Endothelial cell of umbilical vein (primary cell): ENCODE results near the gene NRAS. TPM values are rescaled to one million over a fixed set of nuclear protein-coding genes. Genes with fewer than 3 reads are reported as not detected.

Source experiments
- BruUV-seq: library from RNA; stranded (reverse); fragments of 400-500 nt; replicated peaks from 2 replicates; lab custom pipeline; 2021; lab: Mats Ljungman, UMichigan
- CTCF ChIA-PET: fragments of 300-600, 350-600 bp; sonication (Branson Sonifier 250); formaldehyde crosslinking; loops from one replicate; lab custom pipeline; 2021; ENCODE audit warnings: antibody characterized with exemption, inconsistent platforms; lab: Charles Lee
- POLR2A ChIA-PET: fragments of 300-600, 350-600 bp; sonication (Branson Sonifier 250); formaldehyde crosslinking; loops from one replicate; lab custom pipeline; 2021; ENCODE audit warnings: antibody characterized with exemption, inconsistent platforms; lab: Charles Lee
- DNase-seq: peaks from one replicate; pipeline ENCODE4 v3.0.0-alpha.2; 2011; ENCODE audit warnings: low read depth, low spot score
- FAIRE-seq: peaks from 2 replicates; lab custom pipeline; 2011; peaks lifted over from hg19 to GRCh38; lab: Jason Lieb, UNC
- H2AFZ ChIP-seq: 2 replicates; pipeline ENCODE4 v1.6.0; 2012; ENCODE audit warnings: low read depth, low read length, control low read depth, inconsistent platforms
- H3K27ac ChIP-seq: 2 replicates; pipeline ENCODE4 v1.5.1; 2011; ENCODE audit warnings: low read depth, mild to moderate bottlenecking, control low read depth, low read length, moderate library complexity; ENCODE audit not compliant: insufficient read depth
- H3K27me3 ChIP-seq, 2 experiments: 2 replicates each; pipeline versions ENCODE4 v1.6.0 to v1.6.1; 2011; ENCODE audit warnings: low read length in 2 of 2, mixed read lengths in 1 of 2; ENCODE audit not compliant: control insufficient read depth in 2 of 2, insufficient read depth in 2 of 2
- H3K36me3 ChIP-seq, 2 experiments: 2 replicates in 1 of 2; 3 replicates in 1 of 2; pipeline ENCODE4 v1.5.1; 2011; ENCODE audit warnings: low read length in 2 of 2, mild to moderate bottlenecking in 1 of 2, moderate library complexity in 1 of 2; ENCODE audit not compliant: control insufficient read depth in 2 of 2, insufficient read depth in 2 of 2; ENCODE audit errors: extremely low read depth in 1 of 2
- H3K4me1 ChIP-seq: 3 replicates; pipeline ENCODE4 v1.5.1; 2011; ENCODE audit warnings: mild to moderate bottlenecking, low read length; ENCODE audit not compliant: control insufficient read depth, insufficient read depth; ENCODE audit errors: extremely low read depth
- H3K4me2 ChIP-seq: 2 replicates; pipeline ENCODE4 v1.6.1; 2011; ENCODE audit warnings: low read length, control low read depth, mixed read lengths; ENCODE audit not compliant: insufficient read depth
- H3K4me3 ChIP-seq, 3 experiments: fragments of 200-600 bp in 1 of 3; sonication (generic), shearing (Covaris generic) in 1 of 3; replicated peaks in 1 of 3; 2 replicates each; pipeline ENCODE4 v1.5.1; 2011 to 2016; ENCODE audit warnings: control low read depth in 3 of 3, low read length in 3 of 3, mild to moderate bottlenecking in 2 of 3, inconsistent platforms in 1 of 3, low read depth in 1 of 3, moderate library complexity in 1 of 3; ENCODE audit not compliant: insufficient read depth in 1 of 3
- H3K79me2 ChIP-seq: 2 replicates; pipeline ENCODE4 v1.6.0; 2012; ENCODE audit warnings: low read length, inconsistent platforms; ENCODE audit not compliant: control insufficient read depth, insufficient read depth
- H3K9ac ChIP-seq: replicated peaks from 2 replicates; pipeline ENCODE3; 2011; ENCODE audit warnings: low read length, control low read depth; ENCODE audit not compliant: insufficient read depth; ENCODE audit errors: extremely low read depth
- H3K9me1 ChIP-seq: replicated peaks from 3 replicates; pipeline ENCODE4 v1.6.0; 2011; ENCODE audit warnings: mild to moderate bottlenecking, low read length; ENCODE audit not compliant: control insufficient read depth, insufficient read depth; ENCODE audit errors: extremely low read depth
- H3K9me3 ChIP-seq: replicated peaks from 2 replicates; pipeline ENCODE4 v1.5.1; 2012; ENCODE audit warnings: low read length, inconsistent platforms; ENCODE audit not compliant: control insufficient read depth, insufficient read depth
- H4K20me1 ChIP-seq: replicated peaks from 2 replicates; pipeline ENCODE3; 2011; ENCODE audit warnings: mild to moderate bottlenecking, low read length; ENCODE audit not compliant: control insufficient read depth, insufficient read depth; ENCODE audit errors: extremely low read depth
- CTCF ChIP-seq, 2 donors: IDR thresholded peaks; 1 replicate in 1 of 2; 2 replicates in 1 of 2; pipeline ENCODE4 v1.5.1; 2011; ENCODE audit warnings: low read length in 2 of 2, mild to moderate bottlenecking in 2 of 2, moderate library complexity in 2 of 2, control low read depth in 1 of 2, inconsistent platforms in 1 of 2, low read depth in 1 of 2; ENCODE audit not compliant: insufficient read depth in 1 of 2; ENCODE audit errors: extremely low read depth in 1 of 2
- EZH2 ChIP-seq: IDR thresholded peaks from 2 replicates; pipeline ENCODE4 v1.6.1; 2012; ENCODE audit warnings: borderline replicate concordance, low read depth, mild to moderate bottlenecking, moderate library complexity, low read length, inconsistent platforms; ENCODE audit not compliant: severe bottlenecking
- FOS ChIP-seq: IDR thresholded peaks from 2 replicates; pipeline ENCODE4 v1.6.1; 2011; ENCODE audit warnings: mild to moderate bottlenecking, low read length, moderate library complexity, borderline replicate concordance; ENCODE audit not compliant: insufficient read depth
- GATA2 ChIP-seq: IDR thresholded peaks from 2 replicates; pipeline ENCODE4 v1.7.0; 2011; ENCODE audit warnings: low read depth, mild to moderate bottlenecking, moderate library complexity, mixed read lengths, low read length; ENCODE audit not compliant: insufficient read length, insufficient read depth
- JUN ChIP-seq: IDR thresholded peaks from 2 replicates; pipeline ENCODE4 v1.6.1; 2011; ENCODE audit warnings: borderline replicate concordance, low read depth; ENCODE audit not compliant: insufficient read length, insufficient read depth
- MAX ChIP-seq: IDR thresholded peaks from 2 replicates; pipeline ENCODE4 v1.6.1; 2011; ENCODE audit not compliant: insufficient read depth, insufficient read length
- POLR2A ChIP-seq: IDR thresholded peaks from 2 replicates; pipeline ENCODE4 v1.6.1; 2012; ENCODE audit warnings: low read depth, mild to moderate bottlenecking, control low read depth, low read length
- POLR2AphosphoS5 ChIP-seq: IDR thresholded peaks from 2 replicates; pipeline ENCODE4 v1.6.1; 2012; ENCODE audit warnings: low read depth, mild to moderate bottlenecking, control low read depth, low read length, moderate library complexity; ENCODE audit not compliant: insufficient read depth
- dilution Hi-C: fragments of 300-500 bp; cut with MboI; formaldehyde crosslinking; loops from one replicate; pipeline ENCODE4 v1.15.0; 2019; ENCODE audit warnings: low sequenced_read_pairs; ENCODE audit not compliant: extremely low pct_ligation_motif_present
- intact Hi-C: fragments of 100-400 bp; cut with micrococcal nuclease; formaldehyde crosslinking; loops from one replicate; pipeline ENCODE4 v1.10.0; 2022
- polyA plus RNA-seq, 4 experiments: library from polyadenylated mRNA; depleted of rRNA in 3 of 4; stranded (reverse) in 3 of 4; unstranded in 1 of 4; fragments of >200 nt; gene quantifications; 2 replicates each; pipeline versions ENCODE4 v1.2.1 to v1.2.3, GENCODE V29; 2011 to 2012; ENCODE audit warnings: missing spikeins in 1 of 4
- total RNA-seq: library from RNA; stranded (reverse); gene quantifications from 2 replicates; pipeline ENCODE4 v1.2.3, GENCODE V29; 2021

Gene NRAS
- total and polyA plus RNA-seq, 2 donors (not counting 3 experiments of a cell fraction or from before 2014, with no cell fraction given) = 29.4 to 76.5 TPM

GRCh38 chr1:114757455-114758255 is 41.1 kb upstream of the NRAS start, which contains the start of gene CSDE1:
TSS of gene CSDE1 (minus strand) at chr1:114757984. CDS start at chr1:114739890, 18,094 bp downstream.
- H3K4me3 ChIP-seq = peak within 1 kb of the TSS; percentile 75 to 93 (median 91)
- ChIA-PET POLR2A (no interaction called here), CTCF (no interaction called here)
- peaks cover 50% of the 10 kb centered on the region for H3K79me2 ChIP-seq
- peaks cover 28% of the 10 kb centered on the region for H3K4me1 ChIP-seq
- no peaks in the 10 kb centered on the region for H3K9me1 ChIP-seq
- no peaks in the 10 kb centered on the region for H3K36me3 ChIP-seq
- H4K20me1 ChIP-seq = peaks cover 22% of the 10 kb centered on the region
- no TSS peak for BruUV-seq
- DNase-seq (peak; percentile 99), FAIRE-seq (peak; percentile 94)
- H3K9me3 ChIP-seq = no peaks in the 10 kb centered on the region
- H3K27me3 ChIP-seq = no peaks in the 10 kb centered on the region
- dilution Hi-C loops = no loop called here
- peak within 1 kb of the TSS; percentile 100 for H3K9ac ChIP-seq
- H3K4me2 ChIP-seq = peak within 1 kb of the TSS; percentile 97
- intact Hi-C loops = loop anchor here (1.0 to 10.0 kb wide), 6 partner anchors 23 to 1620 kb away; partner anchors contain the start of genes MAGI3, NRAS, SIKE1 and TRIM33
- H3K27ac ChIP-seq = peak within 1 kb of the TSS; percentile 98
- TF ChIP-seq EZH2 = no peak
- peak; percentile 91 for TF ChIP-seq POLR2A
- TF ChIP-seq MAX = peak; percentile 61
- TF ChIP-seq POLR2AphosphoS5 = peak; percentile 87
- TF ChIP-seq CTCF (IDR thresholded peaks at IDR 0.05; ENCODE audit: extremely low read depth in 1 of 2, insufficient read depth in 1 of 2, low read depth in 1 of 2, low read length in 2 of 2) = peak; percentile 31 to 36
- TF ChIP-seq FOS = peak; percentile 14
- TF ChIP-seq GATA2 = no peak
- no peak for TF ChIP-seq JUN
- H2AFZ ChIP-seq = peak within 1 kb of the TSS; percentile 67
